ENCODE data around the gene FRAS1.

DNA sequence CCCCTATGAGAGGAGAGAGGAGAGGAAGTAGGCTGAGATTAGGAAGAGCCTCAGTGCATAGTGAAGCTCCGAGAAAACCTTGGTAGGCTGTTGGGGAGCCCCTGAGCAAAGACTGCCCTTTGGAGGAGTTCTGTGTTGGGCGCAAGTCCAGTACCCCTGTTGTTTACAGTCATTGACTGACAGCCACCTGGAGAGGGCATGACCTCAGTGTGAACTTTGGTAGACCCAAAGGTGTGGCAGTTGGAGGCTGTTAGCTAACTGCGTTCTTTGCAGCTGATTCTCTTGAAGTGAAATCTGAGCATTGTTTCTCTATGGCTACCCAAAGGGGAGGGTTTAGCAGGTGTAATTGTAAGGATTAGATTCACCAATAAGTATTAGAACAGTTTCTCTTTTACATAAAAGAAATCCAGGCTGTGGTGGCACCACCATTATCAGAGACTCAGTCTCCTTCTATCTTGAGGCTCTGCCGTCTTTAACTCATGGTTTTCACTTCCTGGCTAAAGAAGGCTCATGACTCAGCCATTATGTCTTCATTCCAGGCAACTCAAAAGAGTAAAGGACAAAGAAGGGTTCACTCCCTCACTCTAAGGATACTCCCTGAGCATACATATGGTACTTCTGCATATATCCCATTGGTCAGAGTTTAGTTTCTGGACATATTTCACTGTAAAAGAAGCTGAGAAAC lies 527.9 kb downstream of the FRAS1 start:
- TF ChIP-seq, protein P1, sequence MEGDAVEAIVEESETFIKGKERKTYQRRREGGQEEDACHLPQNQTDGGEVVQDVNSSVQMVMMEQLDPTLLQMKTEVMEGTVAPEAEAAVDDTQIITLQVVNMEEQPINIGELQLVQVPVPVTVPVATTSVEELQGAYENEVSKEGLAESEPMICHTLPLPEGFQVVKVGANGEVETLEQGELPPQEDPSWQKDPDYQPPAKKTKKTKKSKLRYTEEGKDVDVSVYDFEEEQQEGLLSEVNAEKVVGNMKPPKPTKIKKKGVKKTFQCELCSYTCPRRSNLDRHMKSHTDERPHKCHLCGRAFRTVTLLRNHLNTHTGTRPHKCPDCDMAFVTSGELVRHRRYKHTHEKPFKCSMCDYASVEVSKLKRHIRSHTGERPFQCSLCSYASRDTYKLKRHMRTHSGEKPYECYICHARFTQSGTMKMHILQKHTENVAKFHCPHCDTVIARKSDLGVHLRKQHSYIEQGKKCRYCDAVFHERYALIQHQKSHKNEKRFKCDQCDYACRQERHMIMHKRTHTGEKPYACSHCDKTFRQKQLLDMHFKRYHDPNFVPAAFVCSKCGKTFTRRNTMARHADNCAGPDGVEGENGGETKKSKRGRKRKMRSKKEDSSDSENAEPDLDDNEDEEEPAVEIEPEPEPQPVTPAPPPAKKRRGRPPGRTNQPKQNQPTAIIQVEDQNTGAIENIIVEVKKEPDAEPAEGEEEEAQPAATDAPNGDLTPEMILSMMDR (IDR thresholded peaks at IDR 0.05): no peak
- no peak for TF ChIP-seq POLR2A (IDR thresholded peaks at IDR 0.05)

Measured in breast epithelium (tissue), 3 donors.